ENCODE data around the gene SH3RF1. TPM values are rescaled to one million over a fixed set of nuclear protein-coding genes. Genes with fewer than 3 reads are reported as not detected.

Gene SH3RF1
- total RNA-seq, 1 donor from 2014 or later = 17.1 TPM

GRCh38 chr4:169207436-169208089, 63.2 kb downstream of the SH3RF1 start:
- H3K79me2 ChIP-seq (ENCODE audit: low read depth) = peaks cover 75% of the 10 kb centered on the region
- H3K27ac ChIP-seq = peak overlapping the region; percentile 95
- H3K36me3 ChIP-seq = no peaks in the 10 kb centered on the region
- Mint-ChIP-seq H3K9me3 (peaks cover 11% of the 10 kb centered on the region), H3K36me3 (peaks cover 13% of the 10 kb centered on the region), H3K4me1 (peaks cover 40% of the 10 kb centered on the region), H3K27me3 (ENCODE audit: insufficient read depth, low read depth) (no peaks in the 10 kb centered on the region), H3K4me3 (no peak overlapping the region), H3K27ac (peak overlapping the region; percentile 61)
- H2AFZ ChIP-seq (replicated peaks) = no peak overlapping the region
- DNase-seq (ENCODE audit: low spot score) = peak; percentile 65
- no peaks in the 10 kb centered on the region for H3K9me3 ChIP-seq (ENCODE audit: low read depth)
- H3K9ac ChIP-seq = no peak overlapping the region
- peaks cover 33% of the 10 kb centered on the region for H3F3A ChIP-seq (ENCODE audit: low read depth)
- no peaks in the 10 kb centered on the region for H4K20me1 ChIP-seq (ENCODE audit: low read depth)
- TF ChIP-seq EZH2 (IDR thresholded peaks at IDR 0.05) (no peak), EZH2phosphoT487 (IDR thresholded peaks at IDR 0.05) (no peak), CTCF (IDR thresholded peaks at IDR 0.05) (no peak)
- peak overlapping the region; percentile 68 for H3K4me2 ChIP-seq
- H3K27me3 ChIP-seq = no peaks in the 10 kb centered on the region
- peak overlapping the region; percentile 32 for H3K4me3 ChIP-seq
- peaks cover 39% of the 10 kb centered on the region for H3K4me1 ChIP-seq

GRCh38 chr4:169205744-169206080, 65.0 kb downstream of the SH3RF1 start:
- no peak for DNase-seq (ENCODE audit: low spot score)
- Histone ChIP-seq H4K20me1 (ENCODE audit: low read depth) (peaks cover 8% of the 10 kb centered on the region), H3K36me3 (no peaks in the 10 kb centered on the region), H3K4me2 (no peak overlapping the region), H3K9me3 (ENCODE audit: low read depth) (no peaks in the 10 kb centered on the region), H3K27me3 (no peaks in the 10 kb centered on the region), H3K79me2 (ENCODE audit: low read depth) (peaks cover 77% of the 10 kb centered on the region), H3K4me1 (peaks cover 57% of the 10 kb centered on the region), H3K9ac (no peak overlapping the region), H3F3A (ENCODE audit: low read depth) (peaks cover 33% of the 10 kb centered on the region), H3K27ac (no peak overlapping the region), H2AFZ (replicated peaks) (no peak overlapping the region), H3K4me3 (no peak overlapping the region)
- Mint-ChIP-seq H3K27me3 (ENCODE audit: insufficient read depth, low read depth) (no peaks in the 10 kb centered on the region), H3K27ac (no peak overlapping the region), H3K4me1 (peaks cover 56% of the 10 kb centered on the region), H3K4me3 (no peak overlapping the region), H3K36me3 (peaks cover 6% of the 10 kb centered on the region), H3K9me3 (peaks cover 5% of the 10 kb centered on the region)
- no peak for TF ChIP-seq CTCF (IDR thresholded peaks at IDR 0.05)
- TF ChIP-seq EZH2 (IDR thresholded peaks at IDR 0.05) = no peak
- TF ChIP-seq EZH2phosphoT487 (IDR thresholded peaks at IDR 0.05) = no peak

GRCh38 chr4:169205075-169205743, 65.5 kb downstream of the SH3RF1 start:
- Mint-ChIP-seq H3K36me3 (peaks cover 6% of the 10 kb centered on the region), H3K4me1 (peaks cover 61% of the 10 kb centered on the region), H3K4me3 (no peak overlapping the region), H3K27ac (no peak overlapping the region), H3K9me3 (peaks cover 5% of the 10 kb centered on the region), H3K27me3 (ENCODE audit: insufficient read depth, low read depth) (no peaks in the 10 kb centered on the region)
- DNase-seq (ENCODE audit: low spot score) = no peak
- Histone ChIP-seq H3K9ac (no peak overlapping the region), H3K9me3 (ENCODE audit: low read depth) (no peaks in the 10 kb centered on the region), H3K4me1 (peaks cover 62% of the 10 kb centered on the region), H4K20me1 (ENCODE audit: low read depth) (peaks cover 8% of the 10 kb centered on the region), H3K27me3 (no peaks in the 10 kb centered on the region), H3K4me2 (no peak overlapping the region), H3F3A (ENCODE audit: low read depth) (peaks cover 33% of the 10 kb centered on the region), H2AFZ (replicated peaks) (no peak overlapping the region), H3K79me2 (ENCODE audit: low read depth) (peaks cover 77% of the 10 kb centered on the region), H3K27ac (peak overlapping the region; percentile 14), H3K4me3 (no peak overlapping the region), H3K36me3 (no peaks in the 10 kb centered on the region)
- TF ChIP-seq CTCF (IDR thresholded peaks at IDR 0.05) (no peak), EZH2 (IDR thresholded peaks at IDR 0.05) (no peak), EZH2phosphoT487 (IDR thresholded peaks at IDR 0.05) (no peak)

Measured in neural progenitor cell (in vitro differentiated cells).